SU-DHL-6 (cell line): ENCODE results near the gene ERN2.
A peak's percentile ranks its signal among the peaks of the same experiment; 100 is the strongest.

Source experiments
- H2AFZ ChIP-seq: fragments of 200-600 bp; sonication (generic); 2 replicates; pipeline ENCODE4 v1.6.1; 2014; ENCODE audit warnings: low read depth, mild to moderate bottlenecking, moderate library complexity, mixed read lengths, antibody characterized with exemption, low read length; ENCODE audit not compliant: severe bottlenecking
- H3F3A ChIP-seq: fragments of 200-600 bp; shearing (Covaris generic); 2 replicates; pipeline ENCODE4 v1.6.0; 2016; ENCODE audit warnings: antibody characterized with exemption, mild to moderate bottlenecking; ENCODE audit not compliant: insufficient read depth
- H3K27ac ChIP-seq: fragments of 200-600 bp; sonication (generic); 2 replicates; pipeline ENCODE4 v1.5.1; 2016; ENCODE audit warnings: low read depth, mild to moderate bottlenecking, low read length, moderate library complexity, mixed read lengths
- H3K27me3 ChIP-seq: fragments of 200-600 bp; sonication (generic), shearing (Covaris generic); 2 replicates; pipeline ENCODE4 v1.6.0; 2014; ENCODE audit warnings: mild to moderate bottlenecking, low read length
- H3K36me3 ChIP-seq: fragments of 200-600 bp; sonication (generic); 2 replicates; pipeline ENCODE4 v1.6.1; 2014; ENCODE audit warnings: mild to moderate bottlenecking, low read length, mixed read lengths
- H3K4me2 ChIP-seq: fragments of 300-600, 200-600 bp; shearing (Covaris generic), sonication (generic); 2 replicates; pipeline ENCODE4 v1.6.0; 2014; ENCODE audit warnings: low read length, low read depth, mild to moderate bottlenecking; ENCODE audit not compliant: poor library complexity, severe bottlenecking
- H3K4me3 ChIP-seq: fragments of 200-600 bp; sonication (generic); 2 replicates; pipeline ENCODE4 v1.5.1; 2014; ENCODE audit warnings: antibody characterized with exemption, low read length, mild to moderate bottlenecking, mixed read lengths; ENCODE audit not compliant: insufficient read depth, poor library complexity, severe bottlenecking
- H3K79me2 ChIP-seq: fragments of 200-600 bp; sonication (generic); 2 replicates; pipeline ENCODE4 v1.6.1; 2014; ENCODE audit warnings: mild to moderate bottlenecking, low read length, moderate library complexity; ENCODE audit not compliant: insufficient read depth
- H3K9ac ChIP-seq: fragments of 200-600 bp; sonication (generic); 2 replicates; pipeline ENCODE4 v1.7.0; 2014; ENCODE audit warnings: mild to moderate bottlenecking, low read length
- H3K9me2 ChIP-seq: fragments of 200-600 bp; sonication (generic); replicated peaks from 2 replicates; pipeline ENCODE4 v1.6.1; 2014; ENCODE audit warnings: low read length; ENCODE audit not compliant: insufficient read depth
- H3K9me3 ChIP-seq: fragments of 200-600 bp; sonication (generic); 2 replicates; pipeline ENCODE4 v1.6.1; 2014; ENCODE audit warnings: low read length, mixed read lengths; ENCODE audit not compliant: insufficient read depth
- H4K20me1 ChIP-seq: fragments of 200-600 bp; sonication (generic); 2 replicates; pipeline ENCODE4 v1.6.1; 2014; ENCODE audit warnings: low read depth, mild to moderate bottlenecking, antibody characterized with exemption, low read length, moderate library complexity, mixed read lengths
- EZH2phosphoT487 ChIP-seq: fragments of 200-600 bp; sonication (generic), shearing (Covaris generic); conservative IDR thresholded peaks from 2 replicates; pipeline ENCODE4 v1.6.1; 2018; ENCODE audit warnings: mild to moderate bottlenecking, antibody characterized with exemption, low read length, moderate library complexity, mixed read lengths
- TF ChIP-seq, protein P1 (sequence below): fragments of 200-600 bp; sonication (generic); IDR thresholded peaks from one replicate; pipeline ENCODE4 v1.5.1; 2017; ENCODE audit warnings: antibody characterized with exemption, mild to moderate bottlenecking, low read length, moderate library complexity; ENCODE audit not compliant: insufficient read depth, poor library complexity, severe bottlenecking

Gene ERN2

DNA sequence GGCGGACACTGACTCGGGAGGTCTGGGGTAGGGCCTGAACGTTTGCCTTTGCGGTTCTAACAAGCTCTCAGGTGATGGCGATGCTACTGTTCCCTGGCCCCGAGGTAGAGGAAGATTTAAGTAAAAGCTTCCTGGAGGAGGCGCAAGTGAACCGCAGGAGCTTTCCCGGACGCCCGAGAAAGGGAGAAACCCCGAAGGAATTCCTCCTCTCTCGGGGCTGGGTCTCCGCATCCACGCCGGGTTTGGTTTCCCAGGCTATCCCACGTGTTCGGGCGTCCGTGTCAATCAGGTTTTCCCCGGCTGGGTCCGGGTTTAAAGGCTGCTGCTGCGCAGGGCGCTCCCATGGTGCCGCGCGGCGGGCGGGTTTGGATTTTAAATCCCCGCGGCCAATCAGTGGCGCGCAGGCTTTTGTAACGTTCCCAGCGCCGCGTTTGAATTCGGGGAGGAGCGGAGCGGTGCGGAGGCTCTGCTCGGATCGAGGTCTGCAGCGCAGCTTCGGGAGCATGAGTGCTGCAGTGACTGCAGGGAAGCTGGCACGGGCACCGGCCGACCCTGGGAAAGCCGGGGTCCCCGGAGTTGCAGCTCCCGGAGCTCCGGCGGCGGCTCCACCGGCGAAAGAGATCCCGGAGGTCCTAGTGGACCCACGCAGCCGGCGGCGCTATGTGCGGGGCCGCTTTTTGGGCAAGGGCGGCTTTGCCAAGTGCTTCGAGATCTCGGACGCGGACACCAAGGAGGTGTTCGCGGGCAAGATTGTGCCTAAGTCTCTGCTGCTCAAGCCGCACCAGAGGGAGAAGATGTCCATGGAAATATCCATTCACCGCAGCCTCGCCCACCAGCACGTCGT lies 34.4 kb downstream of the ERN2 start, which contains the start of gene PLK1:
TSS of gene PLK1 (plus strand) at position 460 of the 844 bp plus-strand sequence. CDS start at position 504, 44 bp downstream.
- Histone ChIP-seq H4K20me1 (no peaks in the 10 kb centered on the region), H3K27me3 (no peaks in the 10 kb centered on the region), H3K4me2 (peak within 1 kb of the TSS; percentile 69), H3K27ac (peak within 1 kb of the TSS; percentile 70), H3K9me2 (no peaks in the 10 kb centered on the region), H3F3A (peaks cover 11% of the 10 kb centered on the region; the same call in 1 of the 2 replicates), H3K9ac (peak within 1 kb of the TSS; percentile 98), H3K36me3 (0 out of 2 replicates have a peak, but pooled peaks cover 15% of the 10 kb centered on the region), H3K9me3 (no peaks in the 10 kb centered on the region), H3K4me3 (peak within 1 kb of the TSS; percentile 98), H2AFZ (peak within 1 kb of the TSS; percentile 85), H3K79me2 (peaks cover 43% of the 10 kb centered on the region)
- TF ChIP-seq, protein P1, sequence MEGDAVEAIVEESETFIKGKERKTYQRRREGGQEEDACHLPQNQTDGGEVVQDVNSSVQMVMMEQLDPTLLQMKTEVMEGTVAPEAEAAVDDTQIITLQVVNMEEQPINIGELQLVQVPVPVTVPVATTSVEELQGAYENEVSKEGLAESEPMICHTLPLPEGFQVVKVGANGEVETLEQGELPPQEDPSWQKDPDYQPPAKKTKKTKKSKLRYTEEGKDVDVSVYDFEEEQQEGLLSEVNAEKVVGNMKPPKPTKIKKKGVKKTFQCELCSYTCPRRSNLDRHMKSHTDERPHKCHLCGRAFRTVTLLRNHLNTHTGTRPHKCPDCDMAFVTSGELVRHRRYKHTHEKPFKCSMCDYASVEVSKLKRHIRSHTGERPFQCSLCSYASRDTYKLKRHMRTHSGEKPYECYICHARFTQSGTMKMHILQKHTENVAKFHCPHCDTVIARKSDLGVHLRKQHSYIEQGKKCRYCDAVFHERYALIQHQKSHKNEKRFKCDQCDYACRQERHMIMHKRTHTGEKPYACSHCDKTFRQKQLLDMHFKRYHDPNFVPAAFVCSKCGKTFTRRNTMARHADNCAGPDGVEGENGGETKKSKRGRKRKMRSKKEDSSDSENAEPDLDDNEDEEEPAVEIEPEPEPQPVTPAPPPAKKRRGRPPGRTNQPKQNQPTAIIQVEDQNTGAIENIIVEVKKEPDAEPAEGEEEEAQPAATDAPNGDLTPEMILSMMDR: peak; percentile 30
- TF ChIP-seq EZH2phosphoT487: no peak

DNA sequence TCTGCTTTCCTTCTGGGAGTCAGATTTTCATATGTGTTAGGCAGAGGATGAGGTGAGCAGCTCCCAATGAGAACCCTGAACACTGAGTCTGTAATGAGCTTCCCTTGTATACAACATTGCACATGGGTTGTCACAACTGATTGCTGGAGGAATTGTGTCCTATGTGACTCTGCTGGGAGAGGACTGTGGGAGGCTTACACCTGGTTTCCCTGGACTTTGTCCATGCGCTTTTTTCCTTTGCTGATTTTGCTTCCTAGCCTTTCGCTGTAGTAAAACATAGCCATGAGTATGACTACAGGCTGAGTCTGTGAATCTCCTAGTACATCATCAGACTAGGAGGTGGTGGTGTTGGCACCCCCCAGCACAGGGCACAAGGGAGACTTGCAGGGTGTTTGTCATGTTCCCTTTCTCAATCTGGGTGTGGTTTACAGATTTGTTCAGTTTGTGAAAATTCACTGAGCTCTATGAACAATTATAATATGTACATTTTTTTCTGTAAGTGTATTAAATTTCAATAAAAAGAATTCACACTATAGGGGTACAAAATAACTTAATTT lies 36.0 kb downstream of the ERN2 start:
- no peak overlapping the region for H3K4me3 ChIP-seq
- H3K36me3 ChIP-seq: 0 out of 2 replicates have a peak, but pooled peaks cover 8% of the 10 kb centered on the region
- H3K9me2 ChIP-seq: no peaks in the 10 kb centered on the region
- H3K27me3 ChIP-seq: no peaks in the 10 kb centered on the region
- no peaks in the 10 kb centered on the region for H4K20me1 ChIP-seq
- H3K9me3 ChIP-seq: no peaks in the 10 kb centered on the region
- peaks cover 11% of the 10 kb centered on the region; the same call in 1 of the 2 replicates for H3F3A ChIP-seq
- no peak overlapping the region for H2AFZ ChIP-seq
- peak overlapping the region; percentile 9; the same call in 1 of the 2 replicates for H3K27ac ChIP-seq
- H3K79me2 ChIP-seq: peaks cover 33% of the 10 kb centered on the region
- H3K9ac ChIP-seq: no peak overlapping the region
- TF ChIP-seq, protein P1: no peak
- TF ChIP-seq EZH2phosphoT487: no peak
- H3K4me2 ChIP-seq: no peak overlapping the region

DNA sequence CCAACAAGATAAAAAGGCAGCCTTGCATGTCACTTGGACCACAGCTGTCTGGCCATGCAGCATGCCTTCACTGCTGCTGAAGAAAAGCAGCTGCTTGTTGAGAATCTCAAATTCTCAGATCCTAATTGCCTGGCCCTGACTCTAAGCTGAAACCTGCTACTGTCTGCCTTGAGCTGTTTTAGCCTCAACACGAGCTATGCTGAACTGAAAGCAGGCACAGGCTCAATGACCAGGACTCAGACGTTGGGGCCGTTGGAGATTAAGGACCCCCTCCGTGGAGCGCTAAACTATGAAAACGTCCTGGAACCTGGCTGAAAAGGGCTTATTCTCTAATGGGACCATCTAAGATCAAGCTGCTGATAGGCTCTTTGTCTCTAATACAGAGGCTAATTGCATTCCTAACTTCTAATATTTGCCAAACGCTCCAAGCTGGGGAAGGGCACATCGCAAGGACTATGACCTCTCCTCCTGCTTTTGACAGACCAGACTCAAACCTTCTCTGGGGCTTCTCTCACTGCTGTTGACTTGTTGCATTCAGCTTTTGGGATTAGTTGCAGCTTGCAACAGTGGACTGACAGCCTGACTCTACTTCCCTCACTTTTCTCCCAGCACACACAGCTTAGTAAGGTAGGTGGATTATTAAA lies 38.9 kb downstream of the ERN2 start:
- Histone ChIP-seq H3K27me3 (no peaks in the 10 kb centered on the region), H3K36me3 (no peaks in the 10 kb centered on the region), H4K20me1 (no peaks in the 10 kb centered on the region), H3K9ac (no peak overlapping the region), H3K9me3 (no peaks in the 10 kb centered on the region), H3F3A (peaks cover 11% of the 10 kb centered on the region; the same call in 1 of the 2 replicates), H3K79me2 (peaks cover 4% of the 10 kb centered on the region), H2AFZ (no peak overlapping the region), H3K27ac (no peak overlapping the region), H3K9me2 (no peaks in the 10 kb centered on the region), H3K4me3 (no peak overlapping the region), H3K4me2 (no peak overlapping the region)
- no peak for TF ChIP-seq EZH2phosphoT487
- TF ChIP-seq, protein P1: no peak
